Measurements from ENCODE around the gene PRKCB.

DNA sequence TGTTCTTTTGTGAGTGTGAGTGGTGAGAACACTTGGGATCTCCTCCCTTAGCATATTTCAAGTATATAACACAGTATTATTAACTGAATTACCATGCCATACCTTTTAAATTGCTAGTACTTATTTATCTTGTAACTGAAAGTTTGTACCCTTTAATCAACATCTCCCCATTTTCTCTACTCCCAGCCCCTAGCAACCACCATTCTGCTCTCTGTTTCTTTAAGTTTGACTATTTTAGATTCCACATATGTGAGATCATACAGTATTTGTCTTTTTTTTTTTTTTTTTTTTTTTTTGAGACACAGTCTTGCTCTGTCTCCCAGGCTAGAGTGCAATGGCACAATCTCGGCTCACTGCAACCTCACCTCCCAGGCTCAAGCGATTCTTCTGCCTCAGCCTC is 302.8 kb downstream of the PRKCB start:
- TF ChIP-seq, protein P1, sequence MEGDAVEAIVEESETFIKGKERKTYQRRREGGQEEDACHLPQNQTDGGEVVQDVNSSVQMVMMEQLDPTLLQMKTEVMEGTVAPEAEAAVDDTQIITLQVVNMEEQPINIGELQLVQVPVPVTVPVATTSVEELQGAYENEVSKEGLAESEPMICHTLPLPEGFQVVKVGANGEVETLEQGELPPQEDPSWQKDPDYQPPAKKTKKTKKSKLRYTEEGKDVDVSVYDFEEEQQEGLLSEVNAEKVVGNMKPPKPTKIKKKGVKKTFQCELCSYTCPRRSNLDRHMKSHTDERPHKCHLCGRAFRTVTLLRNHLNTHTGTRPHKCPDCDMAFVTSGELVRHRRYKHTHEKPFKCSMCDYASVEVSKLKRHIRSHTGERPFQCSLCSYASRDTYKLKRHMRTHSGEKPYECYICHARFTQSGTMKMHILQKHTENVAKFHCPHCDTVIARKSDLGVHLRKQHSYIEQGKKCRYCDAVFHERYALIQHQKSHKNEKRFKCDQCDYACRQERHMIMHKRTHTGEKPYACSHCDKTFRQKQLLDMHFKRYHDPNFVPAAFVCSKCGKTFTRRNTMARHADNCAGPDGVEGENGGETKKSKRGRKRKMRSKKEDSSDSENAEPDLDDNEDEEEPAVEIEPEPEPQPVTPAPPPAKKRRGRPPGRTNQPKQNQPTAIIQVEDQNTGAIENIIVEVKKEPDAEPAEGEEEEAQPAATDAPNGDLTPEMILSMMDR (IDR thresholded peaks at IDR 0.05), result no peak
- TF ChIP-seq POLR2A (IDR thresholded peaks at IDR 0.05), result no peak

Measured in testis (tissue), 2 donors.